HG03457 (cell line): ENCODE data around the gene VCAM1.

Experiments
- ATAC-seq: cut with Tn5 transposase; IDR thresholded peaks from one replicate; pipeline ENCODE4 v1.9.1; 2021; ENCODE audit warnings: moderate number of reproducible peaks; ENCODE audit not compliant: unreplicated experiment

The VCAM1 gene

DNA sequence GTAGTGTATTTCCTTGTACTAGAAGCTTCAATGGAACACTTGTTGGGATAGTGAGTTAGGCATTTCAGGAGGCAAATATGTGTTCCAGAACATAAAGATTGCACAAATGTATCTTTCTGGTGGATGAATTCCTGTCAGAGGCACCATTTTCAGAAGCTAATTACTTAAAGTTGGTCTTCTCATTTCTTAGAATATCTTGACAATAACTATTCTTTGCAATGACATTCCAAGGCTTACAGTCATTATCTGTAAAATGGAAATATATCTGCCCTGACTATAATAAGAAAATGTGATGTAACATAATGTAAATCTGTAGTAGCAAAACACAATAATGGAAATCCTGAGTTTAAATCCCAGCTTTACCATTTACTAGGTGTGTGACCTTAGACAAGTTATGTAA lies 2.7 kb downstream of the VCAM1 start:
- no peak for ATAC-seq

DNA sequence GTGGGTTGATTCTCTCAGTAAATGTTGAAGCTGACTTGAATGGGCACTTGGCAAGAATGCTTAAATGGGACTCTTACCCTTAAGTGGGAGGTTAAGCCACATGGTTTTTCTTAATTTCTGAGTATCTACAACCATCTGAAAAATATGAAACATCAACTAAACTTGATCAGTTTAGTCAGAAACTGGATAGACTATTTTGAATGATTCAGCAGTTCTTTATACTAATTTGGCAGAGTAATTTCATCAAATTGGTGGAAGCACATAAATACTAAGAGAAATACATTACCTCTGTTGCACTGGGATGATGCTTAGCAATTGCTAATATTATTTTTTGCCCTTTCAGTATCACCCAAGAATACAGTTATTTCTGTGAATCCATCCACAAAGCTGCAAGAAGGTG lies 4.7 kb downstream of the VCAM1 start:
- ATAC-seq, result no peak

DNA sequence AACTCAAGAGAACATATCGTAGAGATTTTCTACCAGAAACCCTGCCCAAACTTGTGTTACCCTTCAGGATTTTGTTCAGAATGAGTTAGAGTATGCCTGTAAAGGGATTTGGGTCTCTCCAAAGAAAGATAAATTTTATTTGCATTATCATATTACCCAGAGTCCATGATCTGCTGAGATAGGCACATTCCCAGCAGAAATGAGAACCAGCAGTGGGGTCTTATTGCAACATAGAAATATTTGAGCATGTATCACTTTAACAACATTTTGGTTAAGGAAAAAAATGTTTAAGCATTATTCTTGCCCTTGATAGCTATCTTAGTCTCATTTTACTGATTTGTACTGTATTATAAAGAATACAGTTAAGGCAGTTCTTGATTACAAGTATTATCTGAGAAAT lies 10.6 kb downstream of the VCAM1 start:
- ATAC-seq, result no peak

DNA sequence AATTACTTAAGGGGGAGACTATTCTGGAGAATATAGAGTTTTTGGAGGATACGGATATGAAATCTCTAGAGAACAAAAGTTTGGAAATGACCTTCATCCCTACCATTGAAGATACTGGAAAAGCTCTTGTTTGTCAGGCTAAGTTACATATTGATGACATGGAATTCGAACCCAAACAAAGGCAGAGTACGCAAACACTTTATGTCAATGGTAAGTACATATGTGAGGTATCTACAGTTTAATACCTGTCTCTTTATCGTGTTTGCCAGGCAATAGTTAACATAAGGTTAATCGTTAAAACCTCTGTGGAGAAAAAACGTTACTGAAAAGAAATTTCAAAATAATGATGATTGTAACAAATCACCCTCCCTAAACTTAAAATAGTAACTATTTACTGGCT lies 11.8 kb downstream of the VCAM1 start:
- no peak for ATAC-seq

DNA sequence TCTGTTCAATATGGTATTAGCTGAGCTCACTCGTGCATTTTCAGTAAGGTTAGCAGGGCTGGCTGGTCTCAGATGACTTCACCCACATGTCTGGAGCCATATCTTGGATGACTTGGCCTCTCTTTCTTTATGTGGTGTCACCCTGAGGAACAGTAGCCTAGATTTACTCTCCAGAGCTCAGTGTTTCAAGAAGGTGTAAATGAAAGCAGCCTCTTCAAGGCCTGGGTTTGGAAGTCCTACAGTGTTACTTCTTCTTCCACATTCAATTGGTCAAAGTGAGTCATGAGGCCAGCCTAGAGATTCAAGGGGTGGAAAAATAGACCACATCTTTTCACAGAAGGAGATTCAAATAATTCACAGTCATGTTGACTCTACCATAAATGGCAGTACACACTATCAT lies 12.2 kb downstream of the VCAM1 start:
- ATAC-seq, result no peak

DNA sequence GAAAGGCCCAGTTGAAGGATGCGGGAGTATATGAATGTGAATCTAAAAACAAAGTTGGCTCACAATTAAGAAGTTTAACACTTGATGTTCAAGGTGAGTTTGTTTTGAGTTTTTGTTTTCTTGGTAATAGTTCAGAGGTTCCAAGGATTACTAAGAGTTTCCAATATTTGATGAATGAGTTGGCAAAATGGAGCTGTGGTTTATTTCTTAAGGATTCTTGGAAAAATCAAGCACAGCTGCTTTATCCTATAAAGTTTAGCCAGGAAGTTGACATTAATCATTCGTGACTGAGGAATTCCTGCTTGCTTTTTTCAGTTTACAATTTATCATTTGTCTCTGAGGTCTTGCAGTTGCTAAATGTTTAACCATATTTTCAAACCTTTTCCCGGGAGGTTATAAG lies 15.1 kb downstream of the VCAM1 start:
- no peak for ATAC-seq

DNA sequence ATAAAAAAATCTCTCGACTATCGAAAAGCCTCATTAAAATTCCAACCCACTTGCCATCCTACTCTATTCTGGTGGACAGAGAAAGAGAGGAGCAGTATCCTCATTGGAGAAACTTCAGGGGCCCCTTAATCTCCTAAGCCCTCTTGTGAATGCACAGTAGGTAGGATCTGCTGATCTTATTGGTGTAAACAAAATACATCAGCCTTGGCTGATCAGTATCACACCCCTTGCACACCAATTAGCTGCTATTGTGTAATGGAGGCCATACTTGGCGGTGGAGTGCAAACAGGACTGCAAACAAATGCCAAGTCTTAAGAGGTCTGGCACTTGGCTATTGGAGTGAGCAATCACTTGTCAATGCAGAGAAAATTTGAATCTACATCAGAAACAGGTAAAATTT lies 15.7 kb downstream of the VCAM1 start:
- ATAC-seq, result no peak

DNA sequence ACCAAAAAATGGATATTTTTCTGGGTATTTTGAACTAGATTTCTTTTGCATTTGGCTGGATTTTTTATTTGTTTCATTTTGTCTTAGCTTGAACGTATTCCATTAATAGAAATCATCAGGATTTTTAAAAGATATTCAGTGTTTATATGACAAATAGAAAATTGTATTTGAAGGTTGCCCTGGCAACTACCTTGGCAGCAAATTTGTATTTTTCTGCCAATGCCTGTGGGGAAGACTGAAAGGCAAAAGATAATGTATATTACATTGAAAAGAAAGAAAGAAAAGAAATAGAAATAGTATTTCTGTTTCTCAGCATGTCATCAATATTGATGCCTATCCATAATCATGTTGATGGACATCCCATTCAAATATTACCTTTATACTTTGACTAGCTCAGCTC lies 16.8 kb downstream of the VCAM1 start:
- no peak for ATAC-seq

DNA sequence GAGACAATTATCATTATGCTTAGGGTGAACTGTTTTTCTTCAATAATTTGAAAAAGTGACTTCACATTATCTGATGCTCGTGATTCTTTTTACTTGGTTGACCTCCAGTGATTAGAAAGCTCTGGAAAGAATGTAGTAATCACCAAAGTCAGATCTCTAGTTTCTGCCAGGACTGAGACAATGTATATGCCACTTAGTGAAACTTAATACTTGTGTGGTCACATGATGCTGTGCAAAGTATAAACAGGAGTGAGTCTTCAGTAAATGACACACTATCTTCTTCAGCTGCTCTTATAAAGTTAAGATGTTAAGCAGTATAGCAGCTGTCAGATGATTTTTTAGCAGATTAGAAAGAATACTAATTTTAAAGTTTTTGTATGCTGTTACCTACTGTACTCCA lies 17.2 kb downstream of the VCAM1 start:
- ATAC-seq, result no peak

DNA sequence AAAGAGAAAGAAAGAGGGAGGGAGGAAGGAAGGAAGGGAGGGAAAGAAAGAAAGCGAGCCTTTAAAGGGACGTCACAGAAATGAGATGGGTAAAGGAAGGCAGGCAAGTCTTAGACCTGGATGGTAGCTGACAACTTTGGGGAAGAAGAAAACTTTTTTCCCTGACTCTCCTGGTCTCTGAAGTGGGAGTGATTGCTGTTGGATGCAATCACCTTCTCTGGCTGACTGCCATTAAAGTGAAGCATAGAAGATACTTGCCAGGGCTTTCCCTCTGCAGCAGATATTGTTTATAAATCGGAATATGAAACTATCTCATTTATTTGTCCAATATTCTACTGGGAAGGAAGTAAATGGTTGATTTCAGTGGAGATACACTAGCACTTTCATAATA lies 27.0 kb downstream of the VCAM1 start:
- ATAC-seq, result no peak

DNA sequence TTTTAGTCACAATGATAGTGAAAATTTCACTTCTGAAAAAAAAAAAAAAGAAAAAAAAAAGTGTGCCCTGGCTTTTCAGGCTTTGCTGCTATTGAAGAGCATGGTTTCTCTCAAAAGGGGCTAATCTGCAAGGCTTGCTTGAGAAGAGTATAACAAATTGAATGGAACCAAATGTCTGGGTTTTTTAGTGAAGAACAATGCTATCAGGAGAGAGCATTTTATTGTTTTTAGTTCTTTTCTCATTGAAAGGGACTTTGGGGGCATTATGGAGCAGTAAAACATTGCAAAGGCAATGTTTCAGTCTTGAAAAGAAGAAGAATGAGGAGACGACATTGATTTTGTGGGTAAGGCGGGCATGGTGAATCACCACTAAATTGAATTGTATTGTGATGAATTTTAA lies 28.2 kb downstream of the VCAM1 start:
- ATAC-seq, result no peak

DNA sequence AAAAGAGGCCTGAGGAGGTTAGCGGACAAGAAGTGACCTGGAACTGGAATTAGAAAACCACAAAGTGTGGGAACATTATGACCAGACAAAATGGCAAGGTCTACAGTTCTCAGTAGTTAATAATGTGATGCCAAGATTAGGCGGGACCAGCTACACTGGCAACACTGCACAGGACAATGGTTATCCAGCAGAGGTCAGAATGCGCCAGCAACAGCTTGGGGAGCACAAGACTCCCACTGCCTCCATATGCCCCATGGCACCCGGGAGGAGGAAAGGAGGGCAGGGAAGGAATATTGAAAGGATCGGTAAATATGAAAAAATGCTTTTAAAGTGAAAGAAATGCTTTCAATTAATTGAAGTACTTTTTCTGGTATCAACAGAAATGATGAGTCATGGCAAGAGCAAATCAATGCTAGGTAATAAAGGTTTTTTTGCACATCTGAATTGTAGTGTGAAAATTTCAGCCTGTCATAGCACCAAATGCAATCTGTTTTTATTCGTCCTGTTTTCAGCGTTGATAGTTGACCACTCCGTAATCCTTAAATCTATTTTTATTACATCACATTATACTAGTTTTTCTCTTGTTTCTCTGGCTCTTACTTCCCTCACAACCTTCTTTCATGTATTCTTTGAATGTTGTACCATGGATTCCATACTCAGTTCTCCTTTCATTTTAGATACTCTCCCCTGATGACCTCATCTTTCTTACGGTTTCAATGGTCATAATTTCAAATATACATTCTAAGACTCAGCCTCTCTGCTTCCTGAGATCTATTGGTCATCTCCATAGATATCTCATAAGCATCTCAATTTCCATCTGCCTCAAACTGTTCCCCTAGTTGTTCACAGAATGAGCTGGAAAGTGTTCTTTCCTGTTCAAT lies 30.7 kb downstream of the VCAM1 start:
- ATAC-seq, result no peak

DNA sequence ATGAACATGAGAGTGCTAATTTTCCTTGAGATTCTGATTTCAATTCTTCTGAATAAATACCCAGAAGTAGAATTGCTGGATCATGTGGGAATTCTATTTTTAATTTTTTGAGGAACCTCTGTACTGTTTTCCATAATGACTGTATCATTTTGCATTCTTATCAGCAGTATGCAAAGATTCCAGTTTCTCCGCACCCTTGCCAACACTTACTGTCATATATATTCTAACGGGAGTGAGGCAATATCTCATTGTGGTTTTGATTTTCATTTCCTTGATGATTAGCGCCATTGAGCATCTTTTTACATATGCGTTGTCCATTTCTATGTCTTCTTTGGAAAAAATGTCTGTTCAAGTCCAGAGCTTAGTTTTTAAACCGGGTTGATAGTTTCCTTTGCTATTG lies 33.2 kb downstream of the VCAM1 start:
- no peak for ATAC-seq

DNA sequence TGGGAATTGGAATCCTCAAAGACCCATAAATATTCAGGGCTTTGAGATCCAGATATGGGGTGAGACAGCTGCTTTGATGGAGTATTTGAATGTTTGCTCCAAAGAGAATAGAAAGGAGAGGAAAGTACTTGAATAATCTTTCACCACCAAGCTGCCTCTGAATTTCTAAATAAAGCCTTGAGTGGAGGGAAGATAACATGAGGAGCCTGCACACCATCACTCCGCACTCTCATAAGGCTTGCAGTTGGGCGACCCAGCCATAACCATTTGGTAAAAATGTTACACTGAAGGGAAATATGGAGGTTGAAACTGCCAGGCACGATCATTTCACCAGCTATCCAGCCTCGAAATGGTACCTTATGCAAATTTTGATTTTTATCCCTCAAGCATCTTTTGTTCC lies 38.4 kb downstream of the VCAM1 start:
- ATAC-seq, result no peak

DNA sequence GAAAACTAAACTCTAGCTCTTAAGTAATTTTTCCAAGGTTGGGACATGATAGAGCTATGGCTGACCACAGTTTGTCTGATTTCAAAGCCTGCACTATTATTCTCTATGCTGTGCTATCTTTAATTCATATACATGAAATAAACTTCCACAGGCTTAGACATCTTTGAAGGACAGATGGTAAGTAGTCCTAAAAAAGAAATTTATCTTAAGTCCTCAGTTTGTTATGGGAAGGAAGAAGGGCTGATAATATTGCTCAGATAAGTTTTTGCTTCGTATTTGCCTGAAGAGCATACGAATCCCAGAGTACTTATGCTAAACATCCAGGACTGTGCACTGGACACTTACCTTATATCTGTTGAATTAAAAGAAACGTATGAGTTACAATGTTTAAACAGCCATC lies 39.6 kb downstream of the VCAM1 start:
- no peak for ATAC-seq

DNA sequence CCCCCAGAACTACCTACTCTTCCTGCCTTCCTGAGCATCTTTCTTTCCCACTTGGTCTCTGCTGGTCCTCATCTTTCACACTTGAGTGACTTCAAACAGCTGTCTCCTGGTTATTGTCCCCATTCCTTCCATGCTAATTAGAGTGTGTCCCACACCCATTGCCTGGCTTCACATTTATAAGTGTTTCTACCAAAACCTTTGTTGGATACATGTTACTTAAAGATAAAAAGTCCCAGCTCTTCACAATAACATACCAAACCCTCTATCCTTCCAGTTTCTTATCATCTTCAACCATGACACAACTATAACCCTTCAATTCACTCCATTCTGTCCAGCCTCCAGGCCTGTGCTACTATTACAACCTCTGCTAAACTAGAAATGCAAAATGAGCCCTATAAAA lies 41.0 kb downstream of the VCAM1 start:
- no peak for ATAC-seq

DNA sequence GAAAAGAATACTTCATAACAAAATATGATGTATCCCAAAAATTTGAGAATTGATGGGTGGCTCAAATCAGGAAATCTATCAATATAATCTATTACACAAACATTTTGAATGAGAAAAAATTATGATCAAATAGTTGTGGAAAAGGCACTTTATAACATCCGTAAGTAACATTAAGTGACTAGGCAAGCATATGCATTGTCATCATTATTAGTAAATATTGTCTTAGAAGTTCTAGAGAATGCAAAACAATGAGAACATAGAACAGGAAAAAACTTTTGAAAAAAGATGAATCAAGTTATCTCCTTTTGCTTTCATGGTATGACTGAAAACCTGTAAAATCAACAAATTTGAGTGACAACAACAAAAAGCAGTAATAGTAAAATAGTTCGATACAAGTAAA lies 42.9 kb downstream of the VCAM1 start:
- ATAC-seq, result no peak

DNA sequence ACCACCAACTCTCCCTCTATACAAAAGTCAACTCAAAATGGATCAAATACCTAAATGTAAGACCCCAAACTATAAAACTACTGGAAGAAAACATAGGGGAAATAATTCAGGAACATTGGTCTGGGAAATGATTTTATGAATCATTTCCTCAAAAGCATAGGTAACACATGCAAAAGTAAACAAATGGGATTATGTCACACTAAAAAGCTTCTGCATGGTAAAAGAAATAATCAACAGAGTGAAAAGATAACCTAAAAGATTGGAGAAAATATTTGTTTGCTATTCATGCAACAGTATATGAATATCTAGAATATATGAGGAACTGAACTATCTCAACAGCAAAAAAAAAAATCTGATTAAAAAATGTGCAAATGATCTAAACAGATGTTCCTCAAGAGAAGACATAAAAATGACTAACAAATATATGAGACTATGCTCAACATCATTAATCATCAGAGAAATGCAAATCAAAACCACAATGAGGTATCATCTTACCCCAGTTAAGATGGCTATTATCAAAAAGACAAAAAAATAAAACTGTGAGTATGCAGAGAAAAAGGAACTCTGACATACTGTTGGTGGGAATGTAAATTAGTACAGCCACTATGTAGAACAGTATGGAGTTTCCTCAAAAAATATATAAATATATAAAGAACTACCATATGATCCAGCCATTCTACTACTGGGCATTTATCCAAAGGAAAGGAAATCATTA lies 47.8 kb downstream of the VCAM1 start:
- ATAC-seq, result no peak

DNA sequence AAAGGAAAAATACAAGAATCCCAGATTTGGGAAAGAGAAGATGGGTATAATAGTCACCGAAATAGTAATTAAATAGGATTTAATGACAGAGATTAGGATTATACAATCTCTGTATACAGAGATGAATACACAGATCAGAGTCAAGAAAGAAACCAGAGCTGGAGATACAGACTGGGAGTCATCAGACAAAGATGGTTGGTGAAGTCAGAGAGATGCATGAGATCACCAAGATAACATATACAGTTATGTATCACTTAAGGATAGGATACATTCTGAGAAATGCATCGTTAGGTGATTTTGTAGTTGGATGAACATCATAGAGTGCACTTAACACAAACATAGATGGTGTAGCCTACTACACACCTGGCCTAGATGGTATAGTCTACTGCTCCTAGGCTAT lies 49.8 kb downstream of the VCAM1 start:
- no peak for ATAC-seq

DNA sequence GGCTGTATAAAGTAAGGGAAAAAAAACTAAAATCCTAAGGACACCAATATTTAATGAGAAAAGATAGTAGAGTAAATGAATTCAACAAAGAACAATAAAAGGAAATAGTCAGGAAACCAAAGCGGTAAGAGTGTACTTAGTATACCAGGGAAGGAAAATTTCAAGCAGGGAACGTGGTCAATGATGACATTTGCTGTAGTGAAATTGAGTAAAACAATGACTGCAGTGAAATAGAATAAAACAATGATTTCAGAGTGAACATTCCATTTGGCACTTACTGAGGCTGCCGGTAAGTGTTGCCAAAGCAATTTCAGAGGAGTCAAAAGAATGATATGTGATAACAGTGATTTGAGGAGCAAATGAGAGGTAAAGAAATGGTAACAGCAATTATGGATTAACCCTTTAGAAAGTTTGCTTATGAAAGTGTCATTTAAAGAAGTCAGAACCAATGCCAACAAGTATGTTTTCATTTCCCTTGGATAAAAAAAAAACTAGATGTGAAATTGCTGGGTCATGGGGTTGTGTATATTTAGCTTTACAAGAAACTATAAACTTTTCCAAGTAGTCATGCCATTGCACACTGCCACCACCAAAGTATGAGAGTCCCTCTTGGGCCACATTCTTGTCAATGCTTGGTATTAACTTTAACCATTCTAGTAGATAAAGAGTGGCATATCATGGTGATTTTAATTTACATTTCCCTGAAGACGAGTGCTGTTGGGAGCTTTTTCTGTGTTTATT lies 50.5 kb downstream of the VCAM1 start:
- ATAC-seq, result no peak

DNA sequence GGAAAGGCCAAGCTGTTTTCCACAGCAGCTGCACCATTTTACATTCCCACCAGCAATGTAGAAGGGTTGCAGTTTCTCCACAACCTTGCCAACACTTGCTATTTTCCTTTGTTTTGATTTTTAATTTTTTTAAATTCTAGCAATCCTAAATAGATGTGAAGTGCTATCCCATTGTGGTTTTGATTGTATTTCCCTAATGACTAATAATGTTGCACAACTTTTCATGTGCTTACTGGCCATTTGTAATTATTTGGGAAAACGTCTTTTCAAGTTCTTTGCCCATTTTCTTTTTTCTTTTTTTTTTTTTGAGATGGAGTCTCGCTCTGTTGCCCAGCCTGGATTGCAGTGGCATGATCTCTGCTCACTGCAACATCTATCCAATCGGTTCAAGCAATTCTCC lies 53.9 kb downstream of the VCAM1 start:
- ATAC-seq, result no peak

DNA sequence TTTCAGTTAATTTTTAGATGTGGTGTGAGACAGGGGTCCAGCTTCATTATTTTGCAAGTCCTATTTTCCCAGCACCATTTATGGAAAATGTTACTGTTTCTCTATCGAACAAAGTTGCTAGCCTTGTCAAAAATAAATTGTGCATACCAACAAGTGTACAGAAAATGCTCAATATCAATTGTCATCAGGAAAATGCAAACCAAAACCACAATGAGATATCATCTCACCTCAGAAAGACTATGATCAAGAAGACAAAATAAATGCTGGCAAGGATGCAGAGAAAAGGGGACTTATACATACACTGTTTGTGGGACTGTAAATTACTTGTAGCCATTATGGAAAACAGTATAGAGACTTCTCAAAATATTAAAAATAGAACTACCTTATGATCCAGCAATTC lies 54.8 kb downstream of the VCAM1 start:
- ATAC-seq, result no peak
